ENCODE results near the gene CLDN34. TPM values are rescaled to one million over a fixed set of nuclear protein-coding genes. Genes with fewer than 3 reads are reported as not detected.

Gene CLDN34
- total and polyA plus RNA-seq, 2 of the 13 experiments (the other 11 are each of a cell fraction or from before 2014, with no cell fraction given): not detected

DNA sequence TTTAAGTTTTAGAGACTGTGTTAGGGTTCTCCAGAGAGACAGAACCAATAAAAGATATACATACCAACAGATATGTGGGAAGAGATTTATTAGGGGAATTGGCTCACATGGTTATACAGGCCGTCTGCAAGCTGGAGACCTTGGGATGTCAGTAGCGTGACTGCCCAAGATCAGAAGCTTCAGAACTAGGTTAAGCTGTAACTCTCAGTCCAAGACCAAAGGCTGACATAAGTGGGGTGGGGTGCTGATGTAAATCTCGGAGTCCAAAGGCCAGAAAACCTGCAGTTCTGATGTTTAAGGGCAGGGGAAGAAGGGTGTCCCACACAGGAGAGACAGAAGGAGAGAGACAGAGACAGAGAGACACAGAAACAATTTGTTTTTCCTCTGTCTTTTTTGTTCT is 10.5 kb downstream of the CLDN34 start (continued):
- no peak for TF ChIP-seq SOX6 (IDR thresholded peaks at IDR 0.05)
- peak; percentile 36; the same call in 1 of the 2 replicates for TF ChIP-seq SOX6 (CRISPR knock-in tag; IDR thresholded peaks at IDR 0.05)
- TF ChIP-seq MXD1 (CRISPR knock-in tag; IDR thresholded peaks at IDR 0.05): no peak
- no peak for TF ChIP-seq SRF (IDR thresholded peaks at IDR 0.05; ENCODE audit: low read depth, low read length)
- no peak for TF ChIP-seq ZSCAN20 (CRISPR knock-in tag; IDR thresholded peaks at IDR 0.05; ENCODE audit: borderline replicate concordance)
- no peak for TF ChIP-seq HNRNPK (IDR thresholded peaks at IDR 0.05; ENCODE audit: low read depth, low read length, poor library complexity, severe bottlenecking)
- 0 out of 4 replicates have a peak, but pooled peaks of 1 of the 2 experiments have one; percentile 22 for TF ChIP-seq ATF4 (CRISPR knock-in tag; IDR thresholded peaks at IDR 0.05)
- TF ChIP-seq ZNF17 (CRISPR knock-in tag; IDR thresholded peaks at IDR 0.05): no peak
- no peak for TF ChIP-seq ZNF546 (CRISPR knock-in tag; conservative IDR thresholded peaks at IDR 0.05)
- TF ChIP-seq ZNF282 (IDR thresholded peaks at IDR 0.05; ENCODE audit: partially characterized antibody): no peak
- TF ChIP-seq MED1 (CRISPR knock-in tag; IDR thresholded peaks at IDR 0.05): 0 out of 2 replicates have a peak, but pooled peaks have one; percentile 41
- no peak for TF ChIP-seq ZNF780A (CRISPR knock-in tag; IDR thresholded peaks at IDR 0.05)
- TF ChIP-seq, protein P1, sequence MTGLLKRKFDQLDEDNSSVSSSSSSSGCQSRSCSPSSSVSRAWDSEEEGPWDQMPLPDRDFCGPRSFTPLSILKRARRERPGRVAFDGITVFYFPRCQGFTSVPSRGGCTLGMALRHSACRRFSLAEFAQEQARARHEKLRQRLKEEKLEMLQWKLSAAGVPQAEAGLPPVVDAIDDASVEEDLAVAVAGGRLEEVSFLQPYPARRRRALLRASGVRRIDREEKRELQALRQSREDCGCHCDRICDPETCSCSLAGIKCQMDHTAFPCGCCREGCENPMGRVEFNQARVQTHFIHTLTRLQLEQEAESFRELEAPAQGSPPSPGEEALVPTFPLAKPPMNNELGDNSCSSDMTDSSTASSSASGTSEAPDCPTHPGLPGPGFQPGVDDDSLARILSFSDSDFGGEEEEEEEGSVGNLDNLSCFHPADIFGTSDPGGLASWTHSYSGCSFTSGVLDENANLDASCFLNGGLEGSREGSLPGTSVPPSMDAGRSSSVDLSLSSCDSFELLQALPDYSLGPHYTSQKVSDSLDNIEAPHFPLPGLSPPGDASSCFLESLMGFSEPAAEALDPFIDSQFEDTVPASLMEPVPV (CRISPR knock-in tag; IDR thresholded peaks at IDR 0.05): no peak
- no peak for TF ChIP-seq HBP1 (CRISPR knock-in tag; IDR thresholded peaks at IDR 0.05; ENCODE audit: low read depth)
- TF ChIP-seq FOSL2 (CRISPR knock-in tag; IDR thresholded peaks at IDR 0.05): no peak
- TF ChIP-seq JUN (CRISPR knock-in tag; IDR thresholded peaks at IDR 0.05): no peak
- TF ChIP-seq ZFP36L2 (CRISPR knock-in tag; IDR thresholded peaks at IDR 0.05): no peak
- no peak for TF ChIP-seq POLR2G (IDR thresholded peaks at IDR 0.05; ENCODE audit: low read depth, low read length)
- 0 out of 2 replicates have a peak, but pooled peaks have one; percentile 21 for TF ChIP-seq CEBPG (CRISPR knock-in tag; IDR thresholded peaks at IDR 0.05)
- TF ChIP-seq PHB2 (IDR thresholded peaks at IDR 0.05; ENCODE audit: partially characterized antibody): no peak
- no peak for TF ChIP-seq FIP1L1 (IDR thresholded peaks at IDR 0.05; ENCODE audit: borderline replicate concordance, insufficient read depth, low read depth, low read length)
- no peak for TF ChIP-seq ZNF256 (CRISPR knock-in tag; conservative IDR thresholded peaks at IDR 0.05)
- TF ChIP-seq POLR2AphosphoS2 (IDR thresholded peaks at IDR 0.05; ENCODE audit: low read depth, low read length): no peak
- TF ChIP-seq HNRNPH1 (optimal IDR thresholded peaks at IDR 0.05; ENCODE audit: low read depth, low read length): no peak
- TF ChIP-seq, protein P2, sequence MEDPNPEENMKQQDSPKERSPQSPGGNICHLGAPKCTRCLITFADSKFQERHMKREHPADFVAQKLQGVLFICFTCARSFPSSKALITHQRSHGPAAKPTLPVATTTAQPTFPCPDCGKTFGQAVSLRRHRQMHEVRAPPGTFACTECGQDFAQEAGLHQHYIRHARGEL (CRISPR knock-in tag; IDR thresholded peaks at IDR 0.05): no peak
- 0 out of 2 replicates have a peak, but pooled peaks have one; percentile 26 for TF ChIP-seq SAP130 (CRISPR knock-in tag; IDR thresholded peaks at IDR 0.05; ENCODE audit: low read depth)
- TF ChIP-seq HOXA9 (CRISPR knock-in tag; IDR thresholded peaks at IDR 0.05; ENCODE audit: borderline replicate concordance): no peak
- TF ChIP-seq MTA3 (CRISPR knock-in tag; IDR thresholded peaks at IDR 0.05): no peak
- 0 out of 2 replicates have a peak, but pooled peaks have one; percentile 23 for TF ChIP-seq RARA (CRISPR knock-in tag; IDR thresholded peaks at IDR 0.05)
